AG09309 (cell line): ENCODE results near the gene LOC101059915.
"Not testable (repeated sequence)": the region's sequence is repeated elsewhere in the genome, so short reads cannot be mapped to it uniquely, and the experiment has no call there.

Experiments
- DNase-seq: peaks from one replicate; pipeline ENCODE4 v3.0.0-alpha.2; 2010; ENCODE audit warnings: low read depth
- H3K4me3 ChIP-seq: 2 replicates; pipeline ENCODE4 v1.5.1; 2011; ENCODE audit warnings: mild to moderate bottlenecking, low read depth, low read length, moderate library complexity; ENCODE audit not compliant: control insufficient read depth
- CTCF ChIP-seq: IDR thresholded peaks from 2 replicates; pipeline ENCODE4 v1.5.1; 2011; ENCODE audit warnings: mild to moderate bottlenecking, low read depth, low read length, inconsistent platforms; ENCODE audit not compliant: insufficient read depth, control insufficient read depth; ENCODE audit errors: missing control alignments

Gene LOC101059915

GRCh38 chrX:71640002-71640401 lies 27.3 kb upstream of the LOC101059915 start:
- DNase-seq, result no peak
- no peak for TF ChIP-seq CTCF
- no peak overlapping the region for H3K4me3 ChIP-seq

- H3K4me3 ChIP-seq, DNase-seq: not testable (repeated sequence)
These were observed 22.9 kb upstream of the LOC101059915 start for GRCh38 chrX:71644406-71644805.

- no peak overlapping the region for H3K4me3 ChIP-seq
- no peak for DNase-seq
- no peak for TF ChIP-seq CTCF
These were observed 16.9 kb upstream of the LOC101059915 start for GRCh38 chrX:71650333-71650969.

- peak; percentile 24 for DNase-seq
- no peak overlapping the region for H3K4me3 ChIP-seq
- peak; percentile 68 for TF ChIP-seq CTCF
These were observed 14.9 kb upstream of the LOC101059915 start for GRCh38 chrX:71652405-71652804.

- no peak for DNase-seq
- H3K4me3 ChIP-seq, result no peak overlapping the region
- TF ChIP-seq CTCF, result no peak
These were observed 14.0 kb upstream of the LOC101059915 start for GRCh38 chrX:71653344-71653743.

- DNase-seq, result no peak
- TF ChIP-seq CTCF, result no peak
- H3K4me3 ChIP-seq, result no peak overlapping the region
These were observed 10.1 kb upstream of the LOC101059915 start for GRCh38 chrX:71657267-71657666.

- no peak overlapping the region for H3K4me3 ChIP-seq
- TF ChIP-seq CTCF, result no peak
- no peak for DNase-seq
These were observed 8.0 kb upstream of the LOC101059915 start for GRCh38 chrX:71659342-71659741.
